Measurements from ENCODE around the gene FKBP5. TPM values are rescaled to one million over a fixed set of nuclear protein-coding genes. Genes with fewer than 3 reads are reported as not detected.
"Not testable (repeated sequence)": the region's sequence is repeated elsewhere in the genome, so short reads cannot be mapped to it uniquely, and the experiment has no call there.

Gene FKBP5
- total and polyA plus RNA-seq, 2 donors (not counting 3 experiments of a cell fraction or from before 2014, with no cell fraction given), result 16.7 to 56.8 TPM

GRCh38 chr6:35698858-35699257 is 10.1 kb upstream of the FKBP5 start:
- H3K27ac ChIP-seq (ENCODE audit: insufficient read depth, low read depth, low read length), result no peak overlapping the region
- no peak overlapping the region for H3K4me2 ChIP-seq (ENCODE audit: insufficient read depth, low read length)
- no peaks in the 10 kb centered on the region for H3K79me2 ChIP-seq (ENCODE audit: control insufficient read depth, insufficient read depth, low read length)
- no peak for FAIRE-seq
- no peak overlapping the region for H3K4me3 ChIP-seq (replicated peaks in 1 of 3; ENCODE audit: insufficient read depth in 1 of 3, low read depth in 1 of 3, low read length in 3 of 3)
- no peak overlapping the region for H3K9ac ChIP-seq (replicated peaks; ENCODE audit: extremely low read depth, insufficient read depth, low read length)
- TF ChIP-seq POLR2A (IDR thresholded peaks at IDR 0.05; ENCODE audit: low read depth, low read length) (no peak), GATA2 (IDR thresholded peaks at IDR 0.05; ENCODE audit: insufficient read depth, insufficient read length, low read depth, low read length) (no peak), JUN (IDR thresholded peaks at IDR 0.05; ENCODE audit: borderline replicate concordance, insufficient read depth, insufficient read length, low read depth) (no peak)
- TF ChIP-seq, protein P1, sequence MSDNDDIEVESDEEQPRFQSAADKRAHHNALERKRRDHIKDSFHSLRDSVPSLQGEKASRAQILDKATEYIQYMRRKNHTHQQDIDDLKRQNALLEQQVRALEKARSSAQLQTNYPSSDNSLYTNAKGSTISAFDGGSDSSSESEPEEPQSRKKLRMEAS (IDR thresholded peaks at IDR 0.05; ENCODE audit: insufficient read depth, insufficient read length), result no peak
- ChIA-PET POLR2A (no interaction called here), CTCF (interaction anchor here (1.4 kb wide), 1 partner anchor 19 kb away, joined by 3 read pairs; no protein-coding TSS in a partner anchor)
- no peaks in the 10 kb centered on the region for H3K4me1 ChIP-seq (ENCODE audit: control insufficient read depth, extremely low read depth, insufficient read depth, low read length)
- dilution Hi-C loops (cut with MboI; ENCODE audit: extremely low pct_ligation_motif_present, low sequenced_read_pairs) (no loop called here), intact Hi-C loops (cut with micrococcal nuclease) (no loop called here)
- H3K36me3 ChIP-seq (ENCODE audit: control insufficient read depth in 2 of 2, extremely low read depth in 1 of 2, insufficient read depth in 2 of 2, low read length in 2 of 2), result no peaks in the 10 kb centered on the region
- H3K9me1 ChIP-seq (replicated peaks; ENCODE audit: control insufficient read depth, extremely low read depth, insufficient read depth, low read length), result no peaks in the 10 kb centered on the region
- H2AFZ ChIP-seq (ENCODE audit: low read depth, low read length), result no peak overlapping the region
- H3K9me3 ChIP-seq (replicated peaks; ENCODE audit: control insufficient read depth, insufficient read depth, low read length), result no peaks in the 10 kb centered on the region
- DNase-seq (ENCODE audit: low read depth, low spot score), result no peak
- BruUV-seq (replicated peaks), result no TSS peak
- no peaks in the 10 kb centered on the region for H4K20me1 ChIP-seq (replicated peaks; ENCODE audit: control insufficient read depth, extremely low read depth, insufficient read depth, low read length)
- no peaks in the 10 kb centered on the region for H3K27me3 ChIP-seq (ENCODE audit: control insufficient read depth in 2 of 2, insufficient read depth in 2 of 2, low read length in 2 of 2)

DNA sequence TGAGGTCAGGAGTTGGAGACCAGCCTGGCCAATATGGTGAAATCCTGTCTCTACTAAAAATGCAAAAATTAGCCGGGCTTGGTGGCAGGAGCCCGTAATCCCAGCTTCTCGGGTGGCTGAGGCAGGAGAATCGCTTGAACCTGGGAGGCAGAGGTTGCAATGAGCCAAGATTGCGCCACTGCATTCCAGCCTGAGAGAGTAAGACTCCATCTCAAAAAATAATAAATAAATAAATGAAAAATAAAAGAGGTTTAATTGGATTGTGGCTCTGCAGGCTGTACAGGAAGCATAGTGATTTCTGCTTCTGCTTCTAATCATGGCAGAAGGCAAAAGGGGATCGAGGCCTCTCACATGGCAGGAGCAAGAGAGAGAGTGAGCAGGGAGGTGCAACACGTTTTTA is 9.7 kb upstream of the FKBP5 start:
- H3K36me3 ChIP-seq (ENCODE audit: control insufficient read depth in 2 of 2, extremely low read depth in 1 of 2, insufficient read depth in 2 of 2, low read length in 2 of 2); H4K20me1 ChIP-seq (replicated peaks; ENCODE audit: control insufficient read depth, extremely low read depth, insufficient read depth, low read length); H3K27me3 ChIP-seq (ENCODE audit: control insufficient read depth in 2 of 2, insufficient read depth in 2 of 2, low read length in 2 of 2); intact Hi-C loops (cut with micrococcal nuclease); H3K9ac ChIP-seq (replicated peaks; ENCODE audit: extremely low read depth, insufficient read depth, low read length); CTCF ChIA-PET; BruUV-seq (replicated peaks); H3K79me2 ChIP-seq (ENCODE audit: control insufficient read depth, insufficient read depth, low read length); DNase-seq (ENCODE audit: low read depth, low spot score); dilution Hi-C loops (cut with MboI; ENCODE audit: extremely low pct_ligation_motif_present, low sequenced_read_pairs); H3K27ac ChIP-seq (ENCODE audit: insufficient read depth, low read depth, low read length); H3K9me3 ChIP-seq (replicated peaks; ENCODE audit: control insufficient read depth, insufficient read depth, low read length); H3K4me2 ChIP-seq (ENCODE audit: insufficient read depth, low read length); H2AFZ ChIP-seq (ENCODE audit: low read depth, low read length); H3K4me3 ChIP-seq (replicated peaks in 1 of 3; ENCODE audit: insufficient read depth in 1 of 3, low read depth in 1 of 3, low read length in 3 of 3); POLR2A ChIA-PET; H3K9me1 ChIP-seq (replicated peaks; ENCODE audit: control insufficient read depth, extremely low read depth, insufficient read depth, low read length); H3K4me1 ChIP-seq (ENCODE audit: control insufficient read depth, extremely low read depth, insufficient read depth, low read length); FAIRE-seq: not testable (repeated sequence)
